GM08714 (cell line): ENCODE measurements around the gene WNT3.
A peak's percentile ranks its signal among the peaks of the same experiment; 100 is the strongest.

Source experiments
- H3K4me3 ChIP-seq: fragments of 200-500 bp; sonication (Bioruptor generic); 2 replicates; pipeline ENCODE4 v1.5.1; 2014; ENCODE audit warnings: mild to moderate bottlenecking, low read length, inconsistent platforms
- ZNF274 ChIP-seq: IDR thresholded peaks from 2 replicates; pipeline ENCODE4 v1.6.1; 2012; ENCODE audit warnings: mild to moderate bottlenecking, low read depth, low read length

Gene WNT3, protein sequence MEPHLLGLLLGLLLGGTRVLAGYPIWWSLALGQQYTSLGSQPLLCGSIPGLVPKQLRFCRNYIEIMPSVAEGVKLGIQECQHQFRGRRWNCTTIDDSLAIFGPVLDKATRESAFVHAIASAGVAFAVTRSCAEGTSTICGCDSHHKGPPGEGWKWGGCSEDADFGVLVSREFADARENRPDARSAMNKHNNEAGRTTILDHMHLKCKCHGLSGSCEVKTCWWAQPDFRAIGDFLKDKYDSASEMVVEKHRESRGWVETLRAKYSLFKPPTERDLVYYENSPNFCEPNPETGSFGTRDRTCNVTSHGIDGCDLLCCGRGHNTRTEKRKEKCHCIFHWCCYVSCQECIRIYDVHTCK

DNA sequence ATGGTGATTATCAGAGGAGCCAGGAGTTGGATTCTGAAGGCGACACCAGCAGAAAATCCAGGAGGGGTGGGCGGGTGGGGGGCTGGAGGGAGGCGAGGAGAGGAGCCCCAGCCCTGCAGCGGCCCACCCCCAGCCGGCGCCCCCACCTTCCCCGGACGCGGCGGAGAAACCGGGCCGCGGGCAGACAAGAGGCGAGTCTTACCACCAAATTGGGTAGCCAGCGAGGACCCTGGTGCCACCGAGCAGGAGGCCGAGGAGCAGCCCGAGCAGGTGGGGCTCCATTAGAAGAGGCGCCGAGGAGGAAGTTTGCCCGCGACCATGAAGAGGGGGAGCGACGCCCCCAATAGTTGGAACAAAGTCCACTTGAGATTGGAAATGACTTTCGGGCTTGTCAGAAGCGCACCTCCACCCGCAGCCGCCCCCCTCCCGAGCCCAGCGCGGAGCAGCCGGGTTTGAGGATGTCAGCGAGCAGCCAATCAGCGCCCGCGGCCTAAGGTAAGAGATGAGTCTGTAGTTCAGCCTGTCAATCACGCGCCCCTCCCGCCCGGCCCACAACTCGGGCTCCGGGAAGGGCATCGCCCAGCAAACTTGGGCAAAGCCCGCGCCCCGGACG lies at the start of gene WNT3:
TSS of gene WNT3 (minus strand) at position 377 of the 613 bp plus-strand sequence. CDS start at position 282, 95 bp downstream.
- TF ChIP-seq ZNF274 = no peak
- H3K4me3 ChIP-seq = peak within 1 kb of the TSS; percentile 12; the same call in 1 of the 2 replicates

DNA sequence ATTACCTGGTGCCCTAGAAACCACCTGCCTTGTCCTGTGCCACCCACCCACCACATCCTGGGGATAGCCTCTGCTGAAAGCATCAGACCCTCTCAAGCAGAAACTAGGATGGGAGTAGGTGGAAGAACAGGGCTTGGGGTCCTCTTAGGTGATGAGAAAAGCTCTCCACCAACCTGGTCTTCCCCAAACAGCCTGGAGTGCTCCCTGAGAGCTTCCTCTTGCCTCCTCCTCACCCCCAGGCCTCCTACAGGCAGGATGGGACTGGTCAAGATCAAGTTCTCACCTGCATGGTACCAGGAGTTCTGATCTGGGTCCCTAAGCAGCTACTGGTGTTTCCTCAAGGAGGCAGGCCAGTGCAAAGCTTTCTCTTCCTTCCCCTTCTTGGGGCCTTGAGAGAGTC lies 48.3 kb upstream of the WNT3 start:
- no peak for TF ChIP-seq ZNF274
- no peak overlapping the region for H3K4me3 ChIP-seq

DNA sequence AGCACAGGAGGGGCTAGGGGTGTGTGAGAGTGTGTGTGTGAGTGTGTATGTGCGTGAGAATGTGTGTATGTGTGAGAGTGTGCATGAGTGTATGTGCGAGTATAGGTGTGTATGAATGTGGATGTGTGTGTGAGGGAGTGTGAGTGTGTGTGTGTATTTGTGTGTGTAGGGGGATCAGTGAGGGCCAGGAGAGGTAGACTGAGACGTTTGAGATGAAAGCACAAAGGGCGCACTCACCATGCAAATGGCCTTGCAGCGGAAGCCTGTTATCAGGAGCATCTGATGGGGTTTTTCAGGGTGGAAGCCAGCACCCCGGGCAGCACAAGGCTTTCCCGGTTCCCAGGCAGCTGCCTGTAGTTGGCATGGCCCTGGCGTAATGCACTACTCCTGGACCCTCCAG lies 47.8 kb upstream of the WNT3 start:
- no peak overlapping the region for H3K4me3 ChIP-seq
- TF ChIP-seq ZNF274 = no peak

DNA sequence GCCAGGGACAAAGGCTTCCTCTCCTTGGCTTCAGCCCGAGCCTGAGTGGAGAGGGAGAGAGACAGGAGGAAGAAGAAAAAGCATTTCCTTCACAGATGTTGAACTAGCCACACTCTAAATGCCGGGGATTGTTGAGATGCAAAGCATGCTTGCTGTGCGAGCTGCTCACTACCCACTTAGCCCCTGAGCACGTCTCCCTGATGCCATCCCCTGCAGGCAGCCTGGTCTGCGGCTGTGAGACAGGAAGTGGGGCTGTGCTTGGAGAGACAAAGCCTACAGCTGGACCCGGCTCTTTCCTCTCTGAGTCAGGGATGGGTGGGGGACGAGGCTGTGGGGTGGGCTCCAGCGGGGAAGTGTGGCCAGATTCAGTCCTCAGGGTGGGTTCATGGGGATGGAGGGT lies 46.6 kb upstream of the WNT3 start:
- no peak overlapping the region for H3K4me3 ChIP-seq
- no peak for TF ChIP-seq ZNF274

DNA sequence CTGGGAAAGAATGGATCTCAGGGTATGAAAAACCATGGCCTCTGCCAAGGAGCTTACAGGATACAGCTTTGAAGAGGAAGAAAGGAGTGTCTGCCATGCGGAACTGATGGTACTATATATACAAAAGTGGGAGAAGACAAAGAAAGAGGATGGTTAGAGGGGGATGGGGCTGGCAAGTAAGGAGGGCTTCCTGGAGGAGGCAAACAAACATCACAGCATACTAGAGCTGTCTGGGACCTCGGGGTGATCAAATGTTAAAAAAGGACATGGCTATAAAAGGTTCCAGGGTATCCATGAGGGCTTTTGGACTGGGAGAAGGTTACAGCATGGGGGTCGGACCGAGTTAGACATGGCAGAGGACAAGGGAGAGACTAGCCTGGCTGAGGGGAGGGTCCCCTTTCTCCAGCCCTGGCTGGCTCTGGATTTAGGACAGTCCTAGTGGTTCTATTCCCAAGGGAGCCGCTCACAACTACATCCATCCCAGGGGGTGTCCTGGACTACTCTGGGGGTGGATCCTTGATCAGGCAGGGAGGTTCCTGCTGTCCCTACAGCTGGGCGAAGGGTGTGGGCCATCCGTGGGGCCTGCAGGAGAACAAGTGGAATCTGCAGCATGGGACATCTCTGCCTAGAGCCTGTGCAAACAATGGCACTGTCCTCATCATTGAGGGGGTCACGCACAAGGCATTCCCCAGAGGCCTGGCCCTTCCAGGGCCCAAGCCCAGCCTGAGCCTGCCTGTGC lies 45.1 kb upstream of the WNT3 start:
- TF ChIP-seq ZNF274 = no peak
- H3K4me3 ChIP-seq = no peak overlapping the region

DNA sequence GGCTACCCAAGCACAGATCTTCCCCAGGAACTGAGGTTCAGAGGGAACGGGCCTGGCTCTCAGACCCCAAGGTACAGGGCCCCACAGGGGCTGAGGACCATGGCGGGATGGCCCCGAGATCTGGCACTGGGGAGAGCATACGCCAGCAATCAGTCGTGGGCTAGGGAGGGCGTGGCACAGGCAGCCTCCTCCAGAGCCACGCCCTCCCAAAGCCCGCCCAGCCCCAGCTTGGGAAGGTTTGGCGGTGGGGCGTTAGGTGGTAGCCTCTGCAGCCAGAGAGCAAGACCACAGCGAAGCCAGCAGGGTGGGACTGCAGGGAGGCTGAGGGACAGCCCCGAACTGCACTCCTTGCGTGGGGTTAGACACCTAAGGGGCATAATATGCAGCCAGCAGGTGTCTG lies 44.5 kb upstream of the WNT3 start:
- TF ChIP-seq ZNF274 = no peak
- H3K4me3 ChIP-seq = no peak overlapping the region

DNA sequence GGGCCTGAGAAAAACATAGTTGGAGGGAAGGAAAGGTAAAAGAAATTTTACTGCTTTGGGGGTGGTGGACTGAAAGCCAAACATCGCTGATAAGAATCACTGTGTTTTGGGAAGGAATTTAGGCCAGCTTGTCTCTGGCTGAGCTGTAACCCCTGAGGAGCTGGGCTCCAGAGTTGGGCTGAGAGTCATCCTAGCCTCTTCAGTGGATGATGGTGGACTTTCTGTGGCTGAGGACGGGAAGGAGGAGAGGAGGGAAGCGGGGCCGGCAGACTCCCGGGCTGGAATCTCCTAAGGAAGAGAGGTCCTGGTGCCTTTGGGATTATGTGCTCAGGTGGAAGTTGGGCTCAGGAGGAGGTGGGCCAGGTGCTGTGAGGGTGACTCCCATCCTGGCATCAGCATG lies 41.5 kb upstream of the WNT3 start:
- H3K4me3 ChIP-seq = no peak overlapping the region
- TF ChIP-seq ZNF274 = no peak

DNA sequence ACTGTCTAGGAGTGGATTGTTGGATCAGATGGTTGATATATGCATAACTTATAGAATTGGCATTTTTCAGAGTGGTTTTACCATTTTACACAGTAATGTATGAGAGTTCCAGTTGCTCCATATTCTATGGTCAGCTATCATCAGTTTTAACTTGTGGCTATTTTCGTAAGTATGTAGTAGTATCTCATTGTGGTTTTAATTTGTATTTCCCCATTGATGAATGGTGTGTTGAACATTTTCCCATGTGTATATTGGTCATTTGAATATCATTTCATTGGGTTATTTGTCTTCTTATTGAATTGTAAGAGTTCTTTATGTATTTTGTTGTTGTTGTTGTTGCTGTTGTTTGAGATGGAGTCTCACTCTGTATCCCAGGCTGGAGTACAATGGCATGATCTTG lies 39.1 kb upstream of the WNT3 start:
- no peak overlapping the region for H3K4me3 ChIP-seq
- TF ChIP-seq ZNF274 = no peak

DNA sequence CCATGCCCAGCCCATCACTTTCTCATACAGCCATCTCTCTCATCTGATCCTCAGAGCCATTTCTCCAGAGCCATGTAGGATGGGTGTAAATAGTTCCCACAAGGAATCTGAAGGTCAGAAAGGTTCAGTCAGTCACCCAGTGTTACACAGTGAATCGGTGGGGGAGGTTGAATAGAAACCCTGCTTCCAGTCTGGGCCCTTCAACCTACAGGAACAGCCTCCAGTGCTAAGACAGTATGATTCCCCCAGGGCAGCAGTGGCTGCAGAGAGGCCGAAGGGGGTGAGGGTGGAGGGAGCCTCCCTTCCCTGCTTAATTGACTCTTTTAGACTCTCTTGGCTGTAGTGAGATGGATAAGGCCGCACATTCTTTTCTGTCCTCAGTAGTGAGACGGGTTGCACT lies 36.5 kb upstream of the WNT3 start:
- no peak for TF ChIP-seq ZNF274
- no peak overlapping the region for H3K4me3 ChIP-seq

DNA sequence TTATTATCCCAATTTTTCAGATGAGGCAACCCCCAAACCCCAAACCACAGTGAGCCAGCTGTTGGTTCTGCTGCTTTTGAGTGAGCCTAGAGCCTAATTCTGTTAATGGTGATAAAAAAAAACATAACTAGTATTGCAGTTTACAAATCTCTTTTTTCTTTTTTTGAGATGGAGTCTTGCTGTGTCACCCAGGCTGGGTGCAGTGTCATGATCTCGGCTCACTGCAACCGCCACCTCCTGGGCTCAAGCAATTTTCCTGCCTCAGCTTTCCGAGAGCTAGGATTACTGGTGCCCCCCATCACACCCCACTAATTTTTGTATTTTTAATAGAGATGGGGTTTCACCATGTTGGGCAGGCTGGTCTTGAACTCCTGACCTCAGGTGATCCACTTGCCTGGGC lies 36.0 kb upstream of the WNT3 start:
- H3K4me3 ChIP-seq = no peak overlapping the region
- TF ChIP-seq ZNF274 = no peak

DNA sequence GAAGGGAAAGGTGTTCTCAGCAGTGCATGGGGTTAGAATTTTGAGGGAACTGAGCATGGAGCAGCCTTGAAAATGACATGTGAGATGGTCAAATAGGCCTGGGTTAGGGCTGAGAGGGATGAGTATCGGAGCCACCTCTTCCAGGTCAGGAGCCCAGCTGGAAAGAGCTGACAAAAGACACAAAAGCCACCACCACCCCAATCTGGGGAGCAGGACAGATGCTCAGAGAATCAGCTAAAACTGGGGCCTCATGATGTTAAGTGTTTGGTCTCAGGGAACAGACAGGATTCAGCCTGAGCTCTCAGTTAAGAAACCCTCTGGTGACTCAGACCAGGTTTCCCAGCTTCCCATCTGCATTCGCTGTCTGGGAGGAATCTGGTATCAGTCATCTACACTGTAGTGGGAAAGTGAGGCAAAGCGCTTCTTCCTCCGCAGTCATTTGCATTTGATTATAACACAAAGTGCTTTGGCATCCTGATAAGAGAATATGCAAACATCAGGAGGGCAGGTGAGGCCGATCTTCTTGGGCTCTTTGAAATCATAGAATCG lies 35.5 kb upstream of the WNT3 start:
- no peak overlapping the region for H3K4me3 ChIP-seq
- no peak for TF ChIP-seq ZNF274

DNA sequence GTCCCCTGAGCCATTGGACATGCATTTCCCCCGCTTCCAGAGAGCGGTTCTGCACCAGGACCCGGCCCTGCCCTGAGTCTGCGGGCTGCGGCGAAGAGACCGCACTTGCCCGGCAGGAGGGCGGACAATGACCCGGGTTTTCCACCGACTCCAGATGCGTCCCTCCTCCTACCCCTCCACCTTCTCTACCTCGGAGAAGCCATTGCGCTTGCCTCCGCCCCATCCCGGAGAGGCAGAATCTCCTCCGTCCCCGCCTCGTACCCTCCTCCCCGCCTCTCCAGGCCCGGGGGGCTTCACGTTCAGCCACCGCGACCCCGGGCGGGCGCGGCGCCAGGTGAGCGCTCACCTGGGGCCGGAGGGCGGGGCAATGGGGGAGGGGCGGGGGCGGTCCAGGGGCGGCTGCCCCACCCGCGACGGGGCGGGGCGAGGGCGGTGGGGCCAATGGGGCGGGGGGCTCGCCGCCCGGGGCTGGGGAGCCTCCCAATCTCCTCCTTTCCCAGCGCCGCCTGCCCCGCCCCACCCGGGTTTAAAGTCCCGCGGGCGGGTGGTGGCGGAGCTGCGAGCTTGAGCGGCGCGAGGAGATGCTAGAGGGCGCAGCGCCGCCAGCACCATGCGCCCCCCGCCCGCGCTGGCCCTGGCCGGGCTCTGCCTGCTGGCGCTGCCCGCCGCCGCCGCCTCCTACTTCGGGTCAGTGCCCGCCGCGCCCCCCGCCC lies 32.7 kb upstream of the WNT3 start, which contains the start of gene WNT9B:
TSS of gene WNT9B (plus strand) at position 555 of the 713 bp plus-strand sequence. CDS start at position 611, 56 bp downstream.
- no peak within 1 kb of the TSS for H3K4me3 ChIP-seq
- TF ChIP-seq ZNF274 = no peak

DNA sequence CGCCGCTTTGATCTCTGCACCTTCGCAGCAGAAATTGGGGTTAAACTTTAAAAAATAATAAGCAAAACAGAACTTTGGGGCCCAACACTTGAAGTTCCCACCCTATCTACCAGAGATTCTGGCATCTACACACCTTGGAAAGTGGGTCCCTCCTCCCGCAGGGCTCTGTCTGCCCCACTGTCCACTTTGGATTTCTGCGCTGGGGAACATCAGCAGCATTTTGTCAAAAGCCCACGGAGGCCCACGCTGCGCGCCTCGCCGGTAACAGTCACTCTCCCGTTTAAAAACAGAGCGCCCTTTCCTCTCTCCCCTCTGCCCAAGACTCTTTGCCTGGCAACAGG lies 32.2 kb upstream of the WNT3 start:
- TF ChIP-seq ZNF274 = no peak
- H3K4me3 ChIP-seq = no peak overlapping the region

DNA sequence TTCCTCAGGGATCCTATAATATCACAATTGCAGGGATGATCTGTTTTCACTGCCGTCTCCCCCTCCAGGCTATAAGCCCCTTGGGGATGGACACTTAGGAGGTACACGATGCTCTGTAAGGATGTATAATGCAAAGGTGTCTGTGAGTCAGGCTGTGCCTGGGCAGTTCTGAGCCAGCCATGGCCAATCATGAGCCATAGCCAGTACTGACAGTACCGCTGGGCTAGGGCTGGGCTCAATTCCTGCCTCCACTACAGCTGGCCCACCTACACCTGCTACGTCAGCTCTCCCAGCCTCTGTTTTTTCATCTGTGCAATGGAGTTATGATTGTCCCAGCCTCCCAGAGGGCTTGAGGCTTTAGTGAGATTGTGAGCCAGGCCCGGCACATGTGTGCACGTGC lies 30.0 kb upstream of the WNT3 start:
- no peak for TF ChIP-seq ZNF274
- H3K4me3 ChIP-seq = no peak overlapping the region
